GM23338 (cell line): Measurements from ENCODE around the gene ZC2HC1B. TPM values are rescaled to one million over a fixed set of nuclear protein-coding genes. Genes with fewer than 3 reads are reported as not detected.

Source experiments
- ATAC-seq: fragments of 200-7000 bp; cut with Tn5 transposase; 3 replicates; pipeline ENCODE4 v1.9.1; 2020
- DNase-seq: peaks from one replicate; pipeline ENCODE4 v3.0.0-alpha.2; 2015; ENCODE audit warnings: low spot score
- H2AFZ ChIP-seq: fragments of 200-600 bp; sonication (generic); 2 replicates; pipeline ENCODE4 v1.8.0; 2016; ENCODE audit warnings: antibody characterized with exemption, mild to moderate bottlenecking, moderate library complexity
- H3F3A ChIP-seq: fragments of 200-600 bp; sonication (generic); replicated peaks from 2 replicates; pipeline ENCODE4 v1.8.0; 2017; ENCODE audit warnings: antibody characterized with exemption, mixed run types, low read depth
- H3K27ac ChIP-seq: fragments of 200-600 bp; sonication (generic); 2 replicates; pipeline ENCODE4 v1.6.1; 2016; ENCODE audit warnings: low read depth
- H3K27me3 ChIP-seq: fragments of 200-600 bp; sonication (generic); 2 replicates; pipeline ENCODE4 v1.8.0; 2016; ENCODE audit warnings: mild to moderate bottlenecking, mixed run types, moderate library complexity; ENCODE audit not compliant: insufficient read depth
- H3K36me3 ChIP-seq: fragments of 200-600 bp; sonication (generic); 2 replicates; pipeline ENCODE4 v1.8.0; 2016; ENCODE audit warnings: mild to moderate bottlenecking; ENCODE audit not compliant: insufficient read depth
- H3K4me1 ChIP-seq: fragments of 200-600 bp; sonication (generic); 2 replicates; pipeline ENCODE4 v1.8.0; 2016; ENCODE audit warnings: mild to moderate bottlenecking, moderate library complexity; ENCODE audit not compliant: insufficient read depth
- H3K4me2 ChIP-seq: fragments of 200-600 bp; sonication (generic); 2 replicates; pipeline ENCODE4 v1.7.1; 2017; ENCODE audit warnings: mixed run types
- H3K4me3 ChIP-seq: fragments of 200-600 bp; sonication (generic); 2 replicates; pipeline ENCODE4 v1.6.1; 2016; ENCODE audit warnings: mixed run types
- H3K79me2 ChIP-seq: fragments of 200-600 bp; sonication (generic); replicated peaks from 2 replicates; pipeline ENCODE4 v1.8.0; 2017; ENCODE audit warnings: mild to moderate bottlenecking; ENCODE audit not compliant: insufficient read depth
- H3K9me2 ChIP-seq: fragments of 200-600 bp; sonication (generic); 2 replicates; pipeline ENCODE4 v1.8.0; 2017; ENCODE audit not compliant: insufficient read depth
- H4K20me1 ChIP-seq: fragments of 200-600 bp; sonication (generic); replicated peaks from 2 replicates; pipeline ENCODE4 v1.8.0; 2017; ENCODE audit warnings: mild to moderate bottlenecking; ENCODE audit not compliant: insufficient read depth
- H3K27ac Mint-ChIP-seq: 2 replicates; pipeline ENCODE4 v1.8.0; 2020; ENCODE audit warnings: inconsistent platforms, mild to moderate bottlenecking, moderate library complexity, mixed read lengths
- H3K27me3 Mint-ChIP-seq: 3 replicates; pipeline ENCODE4 v1.8.0; 2022; ENCODE audit warnings: low read depth, mild to moderate bottlenecking, moderate library complexity, mixed read lengths, inconsistent platforms; ENCODE audit not compliant: insufficient read depth, poor library complexity
- H3K36me3 Mint-ChIP-seq: 3 replicates; pipeline ENCODE4 v1.8.0; 2021; ENCODE audit warnings: low read depth, mild to moderate bottlenecking, inconsistent platforms, moderate library complexity, mixed read lengths
- H3K4me1 Mint-ChIP-seq: 3 replicates; pipeline ENCODE4 v1.8.0; 2020; ENCODE audit warnings: mild to moderate bottlenecking, inconsistent platforms, mixed read lengths
- H3K4me3 Mint-ChIP-seq: 3 replicates; pipeline ENCODE4 v1.8.0; 2021; ENCODE audit warnings: moderate library complexity, mild to moderate bottlenecking, inconsistent platforms, mixed read lengths
- H3K9me3 Mint-ChIP-seq: 3 replicates; pipeline ENCODE4 v1.8.0; 2020; ENCODE audit warnings: moderate library complexity, mild to moderate bottlenecking, inconsistent platforms, mixed read lengths
- CTCF ChIP-seq, 2 experiments: fragments of 200-600 bp in 1 of 2; sonication (generic) in 1 of 2; conservative IDR thresholded peaks; 2 replicates each; pipeline versions ENCODE4 v1.5.1 to v1.6.1; 2016 to 2017; ENCODE audit warnings: antibody characterized with exemption in 2 of 2, low read depth in 2 of 2, mild to moderate bottlenecking in 2 of 2, moderate library complexity in 1 of 2
- ETS1 ChIP-seq: IDR thresholded peaks from 2 replicates; pipeline ENCODE4 v1.6.1; 2016; ENCODE audit warnings: antibody characterized with exemption
- EZH2 ChIP-seq: fragments of 200-600 bp; sonication (generic); IDR thresholded peaks from one replicate; pipeline ENCODE4 v1.8.0; 2017; ENCODE audit warnings: antibody characterized with exemption, mild to moderate bottlenecking, low read depth; ENCODE audit not compliant: unreplicated experiment
- EZH2phosphoT487 ChIP-seq: fragments of 200-600 bp; sonication (generic); IDR thresholded peaks from one replicate; pipeline ENCODE4 v1.8.1; 2018; ENCODE audit warnings: antibody characterized with exemption; ENCODE audit not compliant: unreplicated experiment
- NANOG ChIP-seq: IDR thresholded peaks from 2 replicates; pipeline ENCODE4 v1.6.1; 2016; ENCODE audit warnings: antibody characterized with exemption, borderline replicate concordance
- POLR2AphosphoS5 ChIP-seq: IDR thresholded peaks from 2 replicates; pipeline ENCODE4 v1.6.1; 2016; ENCODE audit warnings: antibody characterized with exemption, low read depth
- STAT1 ChIP-seq: IDR thresholded peaks from one replicate; pipeline ENCODE4 v1.6.1; 2016; ENCODE audit warnings: antibody characterized with exemption; ENCODE audit not compliant: unreplicated experiment
- ZNF114 ChIP-seq: fragments of 250-450 bp; sonication (Bioruptor Pico); IDR thresholded peaks from 2 replicates; pipeline ENCODE4 v1.5.0; 2020; ENCODE audit warnings: mild to moderate bottlenecking, moderate library complexity
- ZNF331 ChIP-seq: fragments of 250-450 bp; sonication (Bioruptor Pico); IDR thresholded peaks from 2 replicates; pipeline ENCODE4 v1.5.0; 2020; ENCODE audit warnings: low read depth, mild to moderate bottlenecking, moderate library complexity
- ZNF462 ChIP-seq: fragments of 250-450 bp; sonication (Bioruptor Pico); IDR thresholded peaks from 2 replicates; pipeline ENCODE4 v1.5.0; 2020; ENCODE audit warnings: mild to moderate bottlenecking, moderate library complexity
- polyA plus RNA-seq: library from polyadenylated mRNA; unstranded; fragments of >200 nt; fragmentation: Nextera tagmentation; extraction: Ambion mirVana; gene quantifications from 2 replicates; pipeline ENCODE4 v1.2.1, GENCODE V29; 2016
- total RNA-seq: library from RNA; depleted of rRNA; stranded (reverse); fragments of >200 nt; shearing (Covaris generic); gene quantifications from 2 replicates; pipeline ENCODE4 v1.2.3, GENCODE V29; 2014

The ZC2HC1B gene
- total and polyA plus RNA-seq, 2 experiments from 2014 or later: not detected

GRCh38 chr6:143936778-143937667 lies 72.7 kb downstream of the ZC2HC1B start:
- peaks cover 11% of the 10 kb centered on the region for H3K27me3 Mint-ChIP-seq
- TF ChIP-seq EZH2 (no peak), ZNF331 (CRISPR knock-in tag) (no peak), ZNF114 (CRISPR knock-in tag) (no peak), CTCF (conservative IDR thresholded peaks at IDR 0.05; ENCODE audit: low read depth in 2 of 2) (no peak), ETS1 (no peak), EZH2phosphoT487 (no peak), STAT1 (no peak), ZNF462 (no peak), NANOG (no peak), POLR2AphosphoS5 (no peak)
- H3K27ac ChIP-seq: no peak overlapping the region
- peaks cover 11% of the 10 kb centered on the region; the same call in 2 of the 3 replicates for H3K9me3 Mint-ChIP-seq
- H4K20me1 ChIP-seq: no peaks in the 10 kb centered on the region
- 0 out of 2 replicates have a peak overlapping the region, but pooled peaks have one; percentile 13 for H3K4me3 ChIP-seq
- H3K79me2 ChIP-seq: no peaks in the 10 kb centered on the region
- H3K36me3 ChIP-seq: no peaks in the 10 kb centered on the region
- peaks cover 24% of the 10 kb centered on the region for H3K4me1 ChIP-seq
- no peak overlapping the region for H3K4me3 Mint-ChIP-seq
- DNase-seq: peak; percentile 34
- H3K4me1 Mint-ChIP-seq: peaks cover 35% of the 10 kb centered on the region
- H3K27ac Mint-ChIP-seq: no peak overlapping the region
- peak; percentile 56 for ATAC-seq
- no peaks in the 10 kb centered on the region for H3K9me2 ChIP-seq
- peaks cover 13% of the 10 kb centered on the region for H3K27me3 ChIP-seq
- H3K36me3 Mint-ChIP-seq: peaks cover 6% of the 10 kb centered on the region; the same call in 2 of the 3 replicates
- no peak overlapping the region for H2AFZ ChIP-seq
- no peaks in the 10 kb centered on the region for H3F3A ChIP-seq
- H3K4me2 ChIP-seq: peak overlapping the region; percentile 9; the same call in 1 of the 2 replicates
